Upper lobe of right lung (tissue), 1 donor: Measurements from ENCODE around the gene TAF12. TPM values are rescaled to one million over a fixed set of nuclear protein-coding genes. Genes with fewer than 3 reads are reported as not detected.
"Not testable (repeated sequence)": the region's sequence is repeated elsewhere in the genome, so short reads cannot be mapped to it uniquely, and the experiment has no call there.

Experiments used
- ATAC-seq: fragments of 200-7000 bp; cut with Tn5 transposase; one replicate; pipeline ENCODE4 v1.9.1; 2020; ENCODE audit warnings: mild to moderate bottlenecking, moderate library complexity
- DNase-seq: peaks from one replicate; pipeline ENCODE4 v3.0.0-alpha.2; 2020
- H3K27ac ChIP-seq: fragments of 200-600 bp; one replicate; pipeline ENCODE4 v1.8.0; 2022
- H3K27me3 ChIP-seq: fragments of 200-600 bp; one replicate; pipeline ENCODE4 v1.8.0; 2022; ENCODE audit warnings: mild to moderate bottlenecking
- H3K36me3 ChIP-seq: fragments of 200-600 bp; one replicate; pipeline ENCODE4 v1.8.0; 2022
- H3K4me1 ChIP-seq: fragments of 200-600 bp; one replicate; pipeline ENCODE4 v1.8.0; 2022
- H3K4me3 ChIP-seq: fragments of 200-600 bp; one replicate; pipeline ENCODE4 v1.8.0; 2022; ENCODE audit warnings: mild to moderate bottlenecking
- H3K9me3 ChIP-seq: fragments of 200-600 bp; one replicate; pipeline ENCODE4 v1.8.0; 2022
- intact Hi-C: fragments of 100-400 bp; cut with DNase I; formaldehyde crosslinking; loops from one replicate; pipeline ENCODE4 v1.11.0; 2022
- total RNA-seq: library from RNA; stranded (reverse); fragmentation: NEBNext Ultra II Directional; extraction: Animal tissue kit (Norgen Biotek cat#: 25700); gene quantifications from one replicate; pipeline ENCODE4 v1.2.1, GENCODE V29; 2021
- TF ChIP-seq, protein P1 (sequence below): fragments of 200-600 bp; IDR thresholded peaks from one replicate; pipeline ENCODE4 v1.8.0; 2022; ENCODE audit warnings: antibody characterized with exemption
- donor health status: DM: no; HTN: yes; CAD: no; lungs with severe emphysema.

TAF12 gene
- total RNA-seq, 1 donor from 2014 or later = 21.0 TPM

DNA sequence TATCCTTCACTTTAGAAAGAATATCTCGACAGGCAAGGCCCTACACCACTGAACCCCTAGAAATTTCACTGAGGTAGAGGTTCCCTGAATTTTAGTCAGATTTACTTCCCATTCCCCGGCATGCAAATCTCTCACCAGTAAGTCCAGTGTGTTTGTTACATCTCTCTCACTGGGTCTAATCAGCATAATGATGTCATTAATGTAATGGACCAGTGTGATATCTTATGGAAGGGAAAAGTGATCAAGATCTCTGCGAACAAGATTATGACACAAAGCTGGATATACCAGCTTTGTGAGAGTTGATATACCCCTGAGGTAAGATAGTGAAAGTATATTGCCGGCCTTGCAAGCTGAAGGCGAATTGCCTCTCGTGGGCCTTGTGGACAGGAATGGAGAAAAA is 13.5 kb upstream of the TAF12 start:
- ATAC-seq (no peak), DNase-seq (no peak)
- Histone ChIP-seq H3K27ac (no peak overlapping the region), H3K36me3 (no peaks in the 10 kb centered on the region), H3K9me3 (no peaks in the 10 kb centered on the region), H3K4me1 (no peaks in the 10 kb centered on the region), H3K27me3 (no peaks in the 10 kb centered on the region), H3K4me3 (no peak overlapping the region)
- TF ChIP-seq, protein P1, sequence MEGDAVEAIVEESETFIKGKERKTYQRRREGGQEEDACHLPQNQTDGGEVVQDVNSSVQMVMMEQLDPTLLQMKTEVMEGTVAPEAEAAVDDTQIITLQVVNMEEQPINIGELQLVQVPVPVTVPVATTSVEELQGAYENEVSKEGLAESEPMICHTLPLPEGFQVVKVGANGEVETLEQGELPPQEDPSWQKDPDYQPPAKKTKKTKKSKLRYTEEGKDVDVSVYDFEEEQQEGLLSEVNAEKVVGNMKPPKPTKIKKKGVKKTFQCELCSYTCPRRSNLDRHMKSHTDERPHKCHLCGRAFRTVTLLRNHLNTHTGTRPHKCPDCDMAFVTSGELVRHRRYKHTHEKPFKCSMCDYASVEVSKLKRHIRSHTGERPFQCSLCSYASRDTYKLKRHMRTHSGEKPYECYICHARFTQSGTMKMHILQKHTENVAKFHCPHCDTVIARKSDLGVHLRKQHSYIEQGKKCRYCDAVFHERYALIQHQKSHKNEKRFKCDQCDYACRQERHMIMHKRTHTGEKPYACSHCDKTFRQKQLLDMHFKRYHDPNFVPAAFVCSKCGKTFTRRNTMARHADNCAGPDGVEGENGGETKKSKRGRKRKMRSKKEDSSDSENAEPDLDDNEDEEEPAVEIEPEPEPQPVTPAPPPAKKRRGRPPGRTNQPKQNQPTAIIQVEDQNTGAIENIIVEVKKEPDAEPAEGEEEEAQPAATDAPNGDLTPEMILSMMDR = no peak
- intact Hi-C loops = no loop called here

DNA sequence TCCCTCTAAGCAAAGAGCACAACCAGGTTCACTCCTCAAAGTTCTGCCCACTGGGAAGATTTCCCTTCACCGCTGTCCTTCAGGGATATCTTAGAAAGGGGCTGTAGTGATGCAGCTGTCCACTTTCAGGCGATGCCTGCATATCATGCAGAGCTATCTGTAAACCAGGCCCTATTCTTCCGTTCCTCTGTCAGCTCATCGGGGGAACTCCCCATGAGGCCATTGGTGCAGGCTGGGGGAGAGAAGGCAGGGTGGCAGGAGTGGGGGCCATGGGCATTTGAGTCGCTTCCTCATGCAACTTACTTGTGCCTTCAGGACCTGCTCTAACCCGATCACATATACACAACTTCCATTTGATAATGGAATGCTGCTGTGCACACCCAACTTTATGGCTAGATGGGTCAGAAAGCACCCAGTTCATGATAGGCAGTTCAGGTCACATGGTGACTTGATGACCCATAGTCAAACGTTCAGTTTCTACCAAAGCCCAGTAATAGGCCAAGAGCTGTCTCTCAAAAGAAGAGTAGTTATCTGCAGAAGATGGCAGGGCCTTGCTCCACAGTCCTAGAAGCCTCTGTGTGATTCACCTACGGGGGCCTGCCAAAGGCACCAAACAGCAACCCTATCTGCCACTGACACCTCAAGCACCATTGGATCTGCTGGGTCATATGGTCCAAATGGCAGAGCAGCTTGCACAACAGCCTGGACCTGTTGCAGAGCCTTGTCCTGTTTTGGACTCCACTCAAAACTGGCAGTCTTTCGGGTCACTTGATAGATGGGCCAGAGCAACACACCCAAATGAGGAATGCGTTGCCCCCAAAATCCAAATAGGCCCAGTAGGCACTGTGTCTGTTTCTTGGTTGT is 12.8 kb upstream of the TAF12 start:
- H3K27ac ChIP-seq, H3K9me3 ChIP-seq, H3K27me3 ChIP-seq, H3K36me3 ChIP-seq, H3K4me3 ChIP-seq, intact Hi-C loops, ATAC-seq, H3K4me1 ChIP-seq, DNase-seq: not testable (repeated sequence)

DNA sequence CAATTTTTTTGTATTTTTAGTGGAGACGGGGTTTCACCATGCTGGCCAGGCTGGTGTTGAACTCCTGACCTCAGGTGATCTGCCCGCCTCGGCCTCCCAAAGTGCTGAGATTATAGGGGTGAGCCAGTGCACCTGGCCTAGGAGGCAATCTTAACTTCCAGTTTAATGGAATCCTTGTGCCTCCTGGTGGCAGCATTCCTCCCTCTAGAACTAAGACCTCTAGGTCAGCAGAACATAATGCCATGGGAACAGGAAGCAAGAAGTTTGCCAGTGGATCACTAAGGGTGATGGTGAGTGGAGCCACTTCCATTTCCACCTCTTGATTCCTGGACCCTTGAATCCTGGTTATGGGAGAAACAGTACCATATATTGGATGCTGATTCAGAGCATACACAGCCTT is 11.0 kb upstream of the TAF12 start:
- H3K27me3 ChIP-seq, H3K4me1 ChIP-seq, H3K36me3 ChIP-seq, intact Hi-C loops, H3K9me3 ChIP-seq, DNase-seq, H3K27ac ChIP-seq, H3K4me3 ChIP-seq: not testable (repeated sequence)
- TF ChIP-seq, protein P1 = peak; percentile 36
- ATAC-seq = peak; percentile 45

DNA sequence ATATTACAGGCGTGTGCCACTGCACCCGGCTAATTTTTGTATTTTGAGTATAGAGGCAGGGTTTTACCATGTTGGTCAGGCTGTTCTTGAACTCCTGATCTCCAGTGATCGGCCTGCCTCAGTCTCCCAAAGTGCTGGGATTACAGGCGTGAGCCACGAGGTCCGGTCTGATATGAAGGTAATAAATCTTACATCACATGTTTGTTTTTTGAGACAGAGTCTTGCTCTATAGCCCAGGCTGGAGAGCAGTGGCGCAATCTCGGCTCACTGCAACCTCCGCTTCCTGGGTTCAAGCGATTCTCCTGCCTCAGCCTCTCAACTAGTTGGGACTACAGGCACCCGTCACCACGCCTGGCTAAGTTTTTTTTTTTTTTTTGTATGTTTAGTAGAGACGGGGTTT is 10.2 kb upstream of the TAF12 start:
- ATAC-seq, H3K36me3 ChIP-seq, H3K4me1 ChIP-seq, intact Hi-C loops, H3K9me3 ChIP-seq, H3K27me3 ChIP-seq, DNase-seq, H3K27ac ChIP-seq, H3K4me3 ChIP-seq: not testable (repeated sequence)

DNA sequence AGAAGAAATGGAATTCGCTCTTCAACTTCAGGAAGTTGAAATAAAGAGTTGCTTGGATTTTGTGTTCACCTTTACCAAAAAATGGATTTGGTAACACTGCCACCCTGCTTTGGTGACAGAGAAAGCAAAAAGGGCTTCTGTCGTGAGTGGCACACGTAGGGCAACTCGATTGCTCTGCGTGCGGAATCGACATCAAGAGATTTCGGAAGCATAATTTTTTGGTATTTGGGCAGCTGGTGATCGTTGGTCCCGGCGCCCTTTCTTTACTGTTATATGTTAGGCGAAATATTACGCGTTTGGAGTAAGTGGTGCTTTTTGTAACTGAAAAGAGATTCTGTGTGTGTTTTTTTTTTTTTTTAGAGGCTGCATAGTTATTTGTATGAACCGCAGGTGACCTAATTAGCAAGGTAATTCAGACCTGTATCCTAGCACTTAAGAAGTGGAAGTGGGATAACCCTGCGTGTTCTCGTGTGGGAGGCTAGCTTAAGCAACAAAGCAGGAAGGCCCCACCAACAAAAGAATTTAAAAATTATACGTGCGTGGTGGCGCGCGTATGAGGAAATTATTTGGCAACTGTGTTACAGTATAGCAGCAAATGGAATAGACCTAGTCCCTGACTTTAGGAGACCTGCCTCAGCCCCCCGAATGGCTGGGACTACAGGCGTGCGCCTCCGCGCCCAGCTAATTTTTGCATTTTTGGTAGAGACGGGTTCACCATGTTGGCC is 5.8 kb upstream of the TAF12 start, which contains the start of gene RNU11:
RNU11 (plus strand) TSS at position 127 of the 725 bp plus-strand sequence.
- peaks cover 21% of the 10 kb centered on the region for H3K4me1 ChIP-seq
- ATAC-seq = peak; percentile 86
- no peaks in the 10 kb centered on the region for H3K9me3 ChIP-seq
- DNase-seq = peak; percentile 86
- no peaks in the 10 kb centered on the region for H3K27me3 ChIP-seq
- TF ChIP-seq, protein P1 = no peak
- H3K4me3 ChIP-seq = peak within 1 kb of the TSS; percentile 55
- H3K27ac ChIP-seq = peak within 1 kb of the TSS; percentile 98
- H3K36me3 ChIP-seq = no peaks in the 10 kb centered on the region
- intact Hi-C loops = loop anchor here (10.0 kb wide), 1 partner anchor 86 kb away; the partner anchor contains the start of gene YTHDF2

DNA sequence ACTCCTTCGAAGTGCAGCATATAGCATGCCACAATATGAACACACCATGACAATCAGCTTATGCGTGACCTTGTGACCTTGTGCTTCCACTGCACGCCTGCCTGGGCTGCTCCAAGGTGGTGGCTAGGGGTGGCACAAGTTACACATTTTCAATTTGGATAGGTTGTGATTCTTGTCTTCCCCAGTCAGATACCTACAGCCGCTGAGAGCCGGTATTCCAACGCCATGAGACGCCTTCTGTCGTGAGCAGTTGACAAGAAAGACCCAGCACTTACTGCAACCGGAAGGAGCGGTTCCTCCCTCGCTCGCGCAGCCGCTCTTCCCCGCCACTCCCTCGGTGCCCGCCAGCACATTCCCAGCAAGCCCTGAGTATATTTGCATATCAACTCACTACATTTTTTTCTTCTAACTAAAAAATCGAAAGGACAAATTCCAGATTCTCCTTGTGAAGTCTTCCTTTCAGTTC is 5.2 kb upstream of the TAF12 start:
- H3K27ac ChIP-seq = peak overlapping the region; percentile 98
- H3K4me3 ChIP-seq = peak overlapping the region; percentile 55
- H3K4me1 ChIP-seq = peaks cover 21% of the 10 kb centered on the region
- ATAC-seq (peak; percentile 96), DNase-seq (peak; percentile 96)
- intact Hi-C loops = loop anchor here (10.0 kb wide), 1 partner anchor 87 kb away; the partner anchor contains the start of gene YTHDF2
- H3K9me3 ChIP-seq = no peaks in the 10 kb centered on the region
- H3K27me3 ChIP-seq = no peaks in the 10 kb centered on the region
- TF ChIP-seq, protein P1 = no peak
- H3K36me3 ChIP-seq = no peaks in the 10 kb centered on the region
